Activated effector memory CD4-positive, alpha-beta T cell treated with Interleukin-2 at 50 U/mL for 16 hours (primary cell): ENCODE results near the gene YY1.
A peak's percentile ranks its signal among the peaks of the same experiment; 100 is the strongest.
"Not testable (repeated sequence)": the region's sequence is repeated elsewhere in the genome, so short reads cannot be mapped to it uniquely, and the experiment has no call there.

Experiments used
- DNase-seq: peaks from one replicate; pipeline ENCODE4 v3.0.0-alpha.2; 2020

The YY1 gene

GRCh38 chr14:100213956-100214769 is 24.8 kb upstream of the YY1 start:
- peak; percentile 90 for DNase-seq

DNA sequence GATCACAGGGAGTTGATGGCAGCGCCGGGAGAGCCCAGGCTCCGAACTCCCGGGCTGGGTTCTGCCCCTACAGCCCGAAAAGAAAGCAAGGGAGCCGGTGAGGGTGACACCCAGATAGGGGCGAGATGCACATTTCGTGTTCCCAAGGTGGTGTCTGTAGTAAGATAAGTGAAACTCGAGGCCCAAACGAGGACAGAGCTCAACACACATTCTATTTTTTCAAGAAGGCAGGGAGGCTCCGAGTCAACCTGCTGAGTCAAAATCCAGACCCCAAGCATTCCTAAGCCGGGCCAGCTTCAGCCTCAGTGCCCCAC is 24.2 kb upstream of the YY1 start:
- no peak for DNase-seq

- DNase-seq: no peak
These were observed 23.5 kb upstream of the YY1 start for GRCh38 chr14:100215330-100215885.

- no peak for DNase-seq
These were observed 19.7 kb upstream of the YY1 start for GRCh38 chr14:100219126-100219785.

- peak; percentile 65 for DNase-seq
These were observed 17.3 kb upstream of the YY1 start for GRCh38 chr14:100221533-100222223.

GRCh38 chr14:100222224-100223093 is 16.5 kb upstream of the YY1 start:
- DNase-seq: no peak

DNA sequence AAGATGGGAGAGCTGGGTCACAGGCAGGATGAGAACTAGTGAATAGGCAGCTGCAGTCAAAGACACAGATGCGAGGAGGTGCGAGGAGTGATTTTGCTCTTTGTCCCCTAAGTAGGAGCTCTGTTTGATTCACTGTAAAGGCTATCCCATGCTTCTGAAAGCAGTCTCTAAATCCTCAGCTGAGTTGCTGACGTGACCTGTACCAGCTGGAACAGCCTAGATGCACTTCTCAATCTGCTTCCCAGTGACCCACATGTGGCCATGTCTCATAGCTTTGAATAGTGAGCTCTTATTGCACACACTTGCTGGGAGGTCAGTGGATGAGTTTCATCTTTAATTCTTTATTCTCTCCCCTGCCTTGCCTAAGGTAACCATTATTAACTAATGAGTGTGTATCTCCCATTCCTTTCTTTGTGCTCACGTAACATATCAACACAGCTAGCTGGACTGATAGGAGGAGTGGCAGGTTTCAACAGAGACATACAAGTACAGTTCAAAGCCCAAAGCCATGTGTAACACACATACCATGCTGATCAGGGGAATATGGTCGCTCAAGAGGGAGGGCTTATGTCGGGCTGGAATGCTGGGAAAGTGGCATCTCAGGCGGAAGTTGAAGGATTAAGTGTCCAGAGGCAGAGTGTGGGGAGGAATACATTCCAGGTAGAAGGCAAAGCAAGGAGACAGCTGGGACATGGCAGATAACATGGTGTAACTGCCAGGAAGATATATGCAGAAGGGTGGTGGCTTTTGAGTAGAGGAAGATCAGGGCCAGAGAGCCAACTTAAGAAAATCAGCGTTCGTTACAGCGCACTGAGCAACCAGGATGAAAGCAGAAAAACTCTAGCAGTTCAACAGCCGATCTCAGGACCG is 15.4 kb upstream of the YY1 start:
- DNase-seq: no peak

DNA sequence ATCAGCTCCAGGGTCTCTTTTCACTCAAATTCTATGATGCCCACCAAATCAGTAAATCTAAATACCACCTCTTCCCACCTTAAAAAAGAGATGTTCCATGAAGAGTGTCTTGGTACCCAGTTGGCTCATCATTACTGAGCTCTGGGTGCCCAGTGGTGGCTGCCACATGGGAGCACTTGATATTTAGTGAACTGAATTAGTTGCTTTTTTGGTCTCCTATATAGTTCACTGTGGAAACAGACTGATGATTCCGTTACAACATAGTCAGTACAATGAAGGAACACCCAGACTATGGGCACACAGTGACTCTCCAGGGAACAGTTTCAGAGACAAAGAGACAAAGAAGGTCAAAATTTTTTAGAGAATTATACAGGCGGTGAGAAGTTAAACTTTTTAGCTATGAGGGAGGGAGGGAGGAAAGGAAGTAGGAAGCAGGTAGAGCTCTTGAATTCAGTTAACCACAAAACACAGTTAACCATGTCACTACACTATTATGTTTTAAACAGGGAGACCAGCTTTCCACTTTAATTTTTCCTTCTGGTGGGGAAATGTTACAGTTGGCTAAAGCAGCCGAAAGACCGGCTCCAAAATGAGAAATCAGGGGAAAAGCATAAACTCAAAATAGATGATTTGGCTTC is 14.6 kb upstream of the YY1 start:
- DNase-seq: no peak

DNA sequence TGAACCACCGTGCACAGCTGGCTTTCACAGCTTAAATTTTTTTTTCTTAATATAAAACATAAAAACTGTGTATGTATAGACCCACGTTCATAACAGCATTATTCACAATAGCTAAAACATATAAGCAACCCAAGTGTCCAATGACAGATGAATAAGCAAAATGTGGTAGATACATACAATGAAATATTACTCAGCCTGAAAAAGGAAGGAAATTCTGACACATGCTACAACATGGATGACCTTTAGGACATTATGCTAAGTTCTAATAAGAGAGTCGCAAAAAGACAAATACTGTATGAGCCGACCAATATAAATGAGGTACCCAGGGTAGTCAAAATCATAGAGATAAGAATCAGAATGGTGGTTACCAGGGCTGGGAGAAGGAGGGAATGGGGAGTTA is 13.8 kb upstream of the YY1 start:
- no peak for DNase-seq

- DNase-seq: no peak
These were observed 8.6 kb upstream of the YY1 start for GRCh38 chr14:100230361-100230760.

- no peak for DNase-seq
These were observed 4.4 kb upstream of the YY1 start for GRCh38 chr14:100234511-100234910.

DNA sequence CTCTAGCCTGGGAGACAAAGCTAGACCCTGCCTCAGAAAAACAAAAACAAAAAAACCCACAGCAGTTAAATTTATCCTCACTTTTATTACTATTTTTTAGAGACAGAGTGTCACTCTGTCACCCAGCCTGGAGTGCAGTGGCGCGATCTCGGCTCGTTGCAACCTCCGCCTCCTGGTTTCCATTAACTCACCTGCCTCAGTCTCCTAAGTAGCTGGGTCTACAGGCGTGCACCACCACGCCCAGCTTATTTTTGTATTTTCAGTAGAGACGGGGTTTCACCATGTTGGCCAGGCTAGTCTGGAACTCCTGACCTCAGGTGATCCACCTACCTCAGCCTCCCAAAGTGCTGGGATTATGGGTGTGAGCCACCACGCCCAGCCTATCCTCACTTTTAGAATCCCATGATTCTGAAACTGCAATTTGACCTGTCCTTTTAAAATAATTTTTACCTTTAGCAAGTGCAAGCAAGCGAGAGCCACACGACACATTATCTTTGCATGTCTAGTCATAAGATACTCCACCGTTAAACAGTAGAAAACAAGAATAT is 2.6 kb upstream of the YY1 start:
- not testable (repeated sequence) for DNase-seq

DNA sequence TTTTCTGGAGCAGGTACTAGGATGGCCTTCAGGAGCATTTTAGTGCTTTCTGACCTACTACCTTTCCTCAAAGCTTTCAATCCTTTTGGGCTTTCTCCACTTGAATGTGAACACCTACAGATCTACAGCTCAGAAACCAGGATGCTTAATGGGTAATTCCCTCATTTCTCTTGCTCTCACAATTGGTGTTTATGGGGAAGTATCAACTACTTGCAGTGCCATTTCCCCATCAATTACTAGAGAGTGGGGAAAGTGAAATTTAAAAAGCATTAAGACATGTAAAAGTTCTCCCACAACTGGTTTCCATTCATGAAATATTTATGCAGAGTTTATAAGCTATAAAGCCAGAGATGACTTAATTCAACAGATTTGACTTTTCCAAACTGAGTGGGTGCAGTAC is 2.1 kb upstream of the YY1 start:
- DNase-seq: no peak

GRCh38 chr14:100237735-100238418 is 1.1 kb upstream of the YY1 start:
- DNase-seq: peak; percentile 38

GRCh38 chr14:100239211-100239839 is 381 bp downstream of the YY1 start:
- no peak for DNase-seq

- peak; percentile 81 for DNase-seq
These were observed 1.1 kb downstream of the YY1 start for GRCh38 chr14:100239840-100240667.

DNA sequence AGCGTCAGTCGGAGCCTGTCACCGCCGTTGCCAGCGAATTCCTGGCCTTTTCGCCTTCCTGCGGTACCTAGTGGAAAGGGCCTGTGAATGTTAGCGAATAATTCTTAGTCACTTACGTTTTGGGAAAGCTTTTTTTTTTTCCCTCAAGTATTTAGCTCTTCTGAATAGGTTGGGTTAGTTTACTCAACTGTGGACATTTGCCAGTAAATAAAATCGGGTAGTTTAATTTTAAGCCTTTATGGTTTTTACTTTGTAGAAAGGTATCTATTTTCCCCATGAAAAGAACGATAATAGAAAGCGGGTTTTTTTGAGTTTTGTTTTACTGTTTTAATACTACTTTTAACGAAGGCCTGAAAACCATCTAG is 1.7 kb downstream of the YY1 start:
- no peak for DNase-seq

- DNase-seq: no peak
These were observed 2.3 kb downstream of the YY1 start for GRCh38 chr14:100241279-100241678.

DNA sequence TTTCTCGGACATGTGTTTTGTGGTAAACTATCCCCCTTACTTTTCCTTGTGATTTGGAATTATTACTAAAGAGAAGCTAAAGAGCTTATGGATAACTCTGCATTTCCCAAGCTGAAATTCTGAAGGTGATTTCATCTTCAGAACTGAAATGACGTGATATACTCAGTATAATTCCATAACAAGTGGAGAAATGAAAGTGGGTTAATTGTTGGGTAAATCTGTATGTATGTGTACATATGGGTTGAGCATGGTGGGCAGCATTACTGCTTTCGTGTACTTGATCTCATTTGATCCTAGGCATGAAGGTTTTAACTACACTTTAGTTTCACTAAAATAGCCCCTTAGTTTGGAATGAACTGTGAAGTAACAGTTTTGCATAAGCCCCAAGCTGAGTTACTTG is 4.1 kb downstream of the YY1 start:
- DNase-seq: no peak
